CD4-positive, alpha-beta T cell (primary cell): ENCODE measurements around the gene PLCB2. TPM values are rescaled to one million over a fixed set of nuclear protein-coding genes. Genes with fewer than 3 reads are reported as not detected.

Experiments used
- ATAC-seq: fragments of 200-7000 bp; cut with Tn5 transposase; one replicate; pipeline ENCODE4 v1.10.0; 2022; ENCODE audit warnings: mild to moderate bottlenecking; ENCODE audit not compliant: poor library complexity
- CTCF ChIA-PET: fragments of 350-600 bp; sonication (Branson Sonifier 250); formaldehyde crosslinking; loops from one replicate; lab custom pipeline; 2021; ENCODE audit warnings: antibody characterized with exemption, inconsistent platforms; lab: Charles Lee
- POLR2A ChIA-PET: fragments of 350-600 bp; sonication (Branson Sonifier 250); formaldehyde crosslinking; loops from one replicate; lab custom pipeline; 2021; ENCODE audit warnings: antibody characterized with exemption, inconsistent platforms; lab: Charles Lee
- DNase-seq, 14 experiments: peaks; one replicate each; pipeline ENCODE4 v3.0.0-alpha.2; 2013 to 2020; ENCODE audit warnings: mixed read lengths in 2 of 14
- H3K27ac ChIP-seq, 2 donors: one replicate each; pipeline versions ENCODE4 v1.5.1 to v1.7.0; 2013; ENCODE audit warnings: low read length in 2 of 2, low read depth in 1 of 2, mild to moderate bottlenecking in 1 of 2
- H3K27me3 ChIP-seq, 2 experiments: 1 replicate in 1 of 2; 2 replicates in 1 of 2; pipeline versions ENCODE4 v1.6.1 to v1.7.0; 2013; ENCODE audit warnings: low read length in 2 of 2, control low read depth in 1 of 2, mild to moderate bottlenecking in 1 of 2, moderate library complexity in 1 of 2; ENCODE audit not compliant: insufficient read depth in 2 of 2, control insufficient read depth in 1 of 2
- H3K36me3 ChIP-seq: one replicate; pipeline ENCODE4 v1.6.1; 2013; ENCODE audit warnings: low read length, control low read depth; ENCODE audit not compliant: insufficient read depth
- H3K4me1 ChIP-seq: one replicate; pipeline ENCODE4 v1.6.1; 2013; ENCODE audit warnings: low read length, control low read depth; ENCODE audit not compliant: insufficient read depth
- H3K4me3 ChIP-seq: one replicate; pipeline ENCODE4 v1.5.1; 2013; ENCODE audit warnings: mild to moderate bottlenecking, low read length, moderate library complexity
- H3K9me3 ChIP-seq, 2 experiments: 1 replicate in 1 of 2; 2 replicates in 1 of 2; pipeline versions ENCODE4 v1.6.1 to v1.7.0; 2013; ENCODE audit warnings: low read length in 2 of 2, mild to moderate bottlenecking in 2 of 2, control low read depth in 1 of 2, moderate library complexity in 1 of 2; ENCODE audit not compliant: control insufficient read depth in 1 of 2, insufficient read depth in 1 of 2
- H3K27ac Mint-ChIP-seq: one replicate; pipeline ENCODE4 v1.8.0; 2020; ENCODE audit warnings: mixed read lengths
- H3K27me3 Mint-ChIP-seq: one replicate; pipeline ENCODE4 v1.8.0; 2021; ENCODE audit warnings: mixed read lengths
- H3K36me3 Mint-ChIP-seq: one replicate; pipeline ENCODE4 v1.8.0; 2021; ENCODE audit warnings: low read depth, mixed read lengths
- H3K4me1 Mint-ChIP-seq: one replicate; pipeline ENCODE4 v1.8.0; 2021; ENCODE audit warnings: low read depth, mixed read lengths
- H3K4me3 Mint-ChIP-seq: one replicate; pipeline ENCODE4 v1.8.0; 2020; ENCODE audit warnings: mild to moderate bottlenecking, mixed read lengths
- H3K9me3 Mint-ChIP-seq: one replicate; pipeline ENCODE4 v1.8.0; 2020; ENCODE audit warnings: mixed read lengths
- intact Hi-C, 2 experiments: fragments of 100-400 bp; cut with DNase I in 1 of 2; cut with micrococcal nuclease in 1 of 2; formaldehyde crosslinking; loops; one replicate each; pipeline versions ENCODE4 v1.15.1 to v1.9.0; 2023 to 2025; cut with DNase I, micrococcal nuclease
- total RNA-seq, 174 experiments: library from RNA in 2 of 174; stranded (reverse) in 2 of 174; gene quantifications; one replicate each; pipeline ENCODE4 v1.2.3 and lab custom pipeline; 2021 to 2026
- TF ChIP-seq, protein P1 (sequence below): fragments of 200-600 bp; IDR thresholded peaks from one replicate; pipeline ENCODE4 v1.8.0; 2022; ENCODE audit warnings: antibody characterized with exemption, mild to moderate bottlenecking

PLCB2 gene
- total RNA-seq, 2 experiments from 2014 or later, result 206 to 222 TPM

DNA sequence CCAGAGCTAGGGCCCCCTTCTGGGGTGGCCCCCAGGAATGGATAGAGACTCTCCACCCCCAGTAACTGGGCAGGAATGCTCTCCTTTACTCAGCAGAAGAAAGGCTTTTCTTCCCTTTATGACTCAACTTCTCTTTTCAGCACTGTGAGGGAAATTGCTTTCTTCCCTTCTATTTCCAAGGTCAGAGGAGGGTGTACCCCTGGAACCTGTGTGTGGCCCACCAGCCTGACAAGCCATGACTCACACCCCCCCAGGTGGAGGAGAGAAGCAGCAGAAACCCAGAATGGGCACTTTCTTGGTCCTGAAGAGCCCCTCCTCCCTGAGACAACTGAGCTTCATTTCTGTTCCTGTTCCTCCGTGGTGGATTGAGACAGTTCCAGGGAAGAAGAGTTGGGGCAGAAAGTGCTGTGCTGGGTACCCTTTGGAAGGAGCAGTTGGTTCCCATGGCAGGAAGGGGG lies 22.2 kb downstream of the PLCB2 start:
- POLR2A ChIA-PET, result interaction anchor here (1.2 kb wide), 1 partner anchor 22 kb away, joined by 5 read pairs; the partner anchor contains the start of gene PLCB2
- Mint-ChIP-seq H3K4me3 (peak overlapping the region; percentile 34), H3K36me3 (peaks cover 29% of the 10 kb centered on the region), H3K9me3 (no peaks in the 10 kb centered on the region), H3K4me1 (no peaks in the 10 kb centered on the region), H3K27ac (no peak overlapping the region), H3K27me3 (peaks cover 7% of the 10 kb centered on the region)
- CTCF ChIA-PET, result interaction anchor here (0.9 to 1.3 kb wide), 2 partner anchors 37 to 136 kb away, joined by 3 to 4 read pairs; no protein-coding TSS in a partner anchor
- no peak overlapping the region for H3K27ac ChIP-seq
- H3K36me3 ChIP-seq, result peaks cover 36% of the 10 kb centered on the region
- TF ChIP-seq, protein P1, sequence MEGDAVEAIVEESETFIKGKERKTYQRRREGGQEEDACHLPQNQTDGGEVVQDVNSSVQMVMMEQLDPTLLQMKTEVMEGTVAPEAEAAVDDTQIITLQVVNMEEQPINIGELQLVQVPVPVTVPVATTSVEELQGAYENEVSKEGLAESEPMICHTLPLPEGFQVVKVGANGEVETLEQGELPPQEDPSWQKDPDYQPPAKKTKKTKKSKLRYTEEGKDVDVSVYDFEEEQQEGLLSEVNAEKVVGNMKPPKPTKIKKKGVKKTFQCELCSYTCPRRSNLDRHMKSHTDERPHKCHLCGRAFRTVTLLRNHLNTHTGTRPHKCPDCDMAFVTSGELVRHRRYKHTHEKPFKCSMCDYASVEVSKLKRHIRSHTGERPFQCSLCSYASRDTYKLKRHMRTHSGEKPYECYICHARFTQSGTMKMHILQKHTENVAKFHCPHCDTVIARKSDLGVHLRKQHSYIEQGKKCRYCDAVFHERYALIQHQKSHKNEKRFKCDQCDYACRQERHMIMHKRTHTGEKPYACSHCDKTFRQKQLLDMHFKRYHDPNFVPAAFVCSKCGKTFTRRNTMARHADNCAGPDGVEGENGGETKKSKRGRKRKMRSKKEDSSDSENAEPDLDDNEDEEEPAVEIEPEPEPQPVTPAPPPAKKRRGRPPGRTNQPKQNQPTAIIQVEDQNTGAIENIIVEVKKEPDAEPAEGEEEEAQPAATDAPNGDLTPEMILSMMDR, result no peak
- intact Hi-C loops, result no loop called here
- no peak overlapping the region for H3K4me3 ChIP-seq
- peaks cover 0 to 8% of the 10 kb centered on the region in 2 experiments for H3K9me3 ChIP-seq
- peaks cover 11 to 15% of the 10 kb centered on the region in 2 experiments for H3K27me3 ChIP-seq
- ATAC-seq, result no peak
- DNase-seq, result no peak
- H3K4me1 ChIP-seq, result peaks cover 17% of the 10 kb centered on the region

DNA sequence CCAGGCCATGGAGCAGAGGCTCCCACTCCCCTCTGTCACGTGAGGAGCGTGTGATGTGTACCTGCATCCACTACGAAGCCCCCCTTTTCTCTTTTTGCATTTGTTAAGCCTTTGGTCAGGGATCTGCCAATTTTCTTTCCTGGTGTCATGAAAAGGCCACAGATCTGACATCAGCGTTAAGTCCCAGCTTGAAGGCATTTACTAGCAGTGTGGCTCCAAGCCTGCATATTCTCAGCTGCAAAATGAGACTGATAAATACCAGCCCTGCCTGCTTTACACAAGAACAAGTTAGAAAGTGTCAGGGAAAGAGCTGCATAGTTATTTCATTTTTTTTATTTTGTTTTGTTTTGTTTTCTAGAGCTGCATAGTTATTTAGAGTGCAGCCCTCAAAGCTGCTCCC lies 22.6 kb downstream of the PLCB2 start:
- peaks cover 12% of the 10 kb centered on the region for H3K27me3 Mint-ChIP-seq
- peaks cover 14 to 19% of the 10 kb centered on the region in 2 experiments for H3K27me3 ChIP-seq
- H3K36me3 Mint-ChIP-seq, result peaks cover 24% of the 10 kb centered on the region
- TF ChIP-seq, protein P1, result no peak
- no peak overlapping the region for H3K4me3 ChIP-seq
- H3K36me3 ChIP-seq, result peaks cover 31% of the 10 kb centered on the region
- CTCF ChIA-PET, result interaction anchor here (0.9 to 3.4 kb wide), 3 partner anchors 23 to 137 kb away, joined by 3 to 15 read pairs (median 4); partner anchors contain the start of gene PLCB2
- H3K9me3 ChIP-seq, result peaks cover 0 to 8% of the 10 kb centered on the region in 2 experiments
- ATAC-seq, result no peak
- peaks cover 17% of the 10 kb centered on the region for H3K4me1 ChIP-seq
- no peaks in the 10 kb centered on the region for H3K4me1 Mint-ChIP-seq
- no peak overlapping the region for H3K27ac Mint-ChIP-seq
- no peak overlapping the region for H3K27ac ChIP-seq
- no peaks in the 10 kb centered on the region for H3K9me3 Mint-ChIP-seq
- intact Hi-C loops, result no loop called here
- POLR2A ChIA-PET, result interaction anchor here (1.2 kb wide), 1 partner anchor 23 kb away, joined by 5 read pairs; the partner anchor contains the start of gene PLCB2
- no peak for DNase-seq
- no peak overlapping the region for H3K4me3 Mint-ChIP-seq

DNA sequence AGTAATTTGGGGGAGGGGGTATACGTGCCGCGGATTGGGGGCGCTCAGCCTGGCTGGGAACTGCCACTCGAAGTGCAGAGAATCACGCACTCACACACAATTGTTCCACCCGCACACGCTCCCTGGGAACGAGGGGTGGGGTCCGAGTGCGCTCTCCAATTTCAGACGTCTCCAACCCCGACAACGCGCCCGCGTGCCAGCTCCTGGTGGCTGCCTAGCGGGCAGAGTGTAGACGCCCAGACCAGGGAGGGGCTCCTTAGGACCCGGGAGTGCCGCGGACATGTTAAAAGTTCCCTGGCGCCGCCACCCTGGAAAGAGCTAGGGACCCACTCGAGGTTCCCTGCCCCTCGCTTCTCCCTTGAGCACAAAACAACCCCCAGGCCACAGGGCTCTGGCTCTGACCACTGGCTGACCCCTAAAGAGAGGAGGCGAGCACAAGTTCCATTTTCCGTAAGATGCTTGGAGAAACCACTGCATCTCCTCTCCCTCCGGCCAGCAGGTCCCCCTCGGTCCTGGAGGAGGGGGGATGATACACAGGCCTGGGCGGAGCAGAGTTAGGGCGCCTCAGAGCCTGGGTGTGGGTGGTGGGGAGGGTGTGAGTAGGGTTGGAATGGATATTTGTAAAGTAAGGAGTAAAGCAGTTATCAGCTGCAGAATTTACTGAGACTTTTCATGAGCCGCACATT lies 24.0 kb downstream of the PLCB2 start:
- Mint-ChIP-seq H3K4me1 (peaks cover 4% of the 10 kb centered on the region), H3K9me3 (no peaks in the 10 kb centered on the region), H3K27ac (no peak overlapping the region), H3K4me3 (peak overlapping the region; percentile 48), H3K36me3 (peaks cover 13% of the 10 kb centered on the region), H3K27me3 (peaks cover 23% of the 10 kb centered on the region)
- ChIA-PET POLR2A (interaction anchor here (3.1 kb wide), 1 partner anchor 23 kb away, joined by 28 read pairs; the partner anchor contains the start of gene PLCB2), CTCF (interaction anchor here (0.7 to 3.4 kb wide), 4 partner anchors 24 to 177 kb away, joined by 3 to 15 read pairs (median 4); partner anchors contain the start of gene PLCB2)
- DNase-seq (no peak), ATAC-seq (no peak)
- peaks cover 19% of the 10 kb centered on the region for H3K36me3 ChIP-seq
- TF ChIP-seq, protein P1, result no peak
- H3K4me1 ChIP-seq, result peaks cover 23% of the 10 kb centered on the region
- H3K4me3 ChIP-seq, result no peak overlapping the region
- peaks cover 21 to 31% of the 10 kb centered on the region in 2 experiments for H3K27me3 ChIP-seq
- H3K27ac ChIP-seq, result no peak overlapping the region
- intact Hi-C loops, result loop anchor here in 1 of 2 experiments (5.0 kb wide), 1 partner anchor 39 kb away; the partner anchor contains the start of gene INAFM2
- H3K9me3 ChIP-seq, result peaks cover 0 to 8% of the 10 kb centered on the region in 2 experiments
